HepG2 (cell line): Measurements from ENCODE around the gene NRSN2. TPM values are rescaled to one million over a fixed set of nuclear protein-coding genes. Genes with fewer than 3 reads are reported as not detected.

ENCODE experiments used
- AGO2 ChIP-seq: fragments of 200-400 bp; formaldehyde crosslinking; optimal IDR thresholded peaks from 2 replicates; pipeline ENCODE3; 2017; ENCODE audit warnings: mild to moderate bottlenecking, low read depth, low read length, moderate library complexity
- ATF7-NPFF ChIP-seq: sonication (generic); formaldehyde crosslinking; IDR thresholded peaks from 2 replicates; pipeline ENCODE4 v1.8.1; 2023; ENCODE audit warnings: mild to moderate bottlenecking, low read depth, missing genetic modification reagents, moderate library complexity
- BCL6 ChIP-seq: IDR thresholded peaks from 2 replicates; pipeline ENCODE4 v1.6.1; 2016; ENCODE audit warnings: missing genetic modification reagents, missing compliant biosample characterization
- FOXK1 ChIP-seq: sonication (generic); formaldehyde crosslinking; IDR thresholded peaks from 2 replicates; pipeline ENCODE4 v1.4.0; 2020; ENCODE audit warnings: low read depth, missing genetic modification reagents, borderline replicate concordance
- KMT2A ChIP-seq: sonication (generic); formaldehyde crosslinking; IDR thresholded peaks from 2 replicates; pipeline ENCODE4 v1.4.0; 2020; ENCODE audit warnings: missing genetic modification reagents
- MAFF ChIP-seq: IDR thresholded peaks from 2 replicates; pipeline ENCODE4 v1.6.1; 2011; ENCODE audit warnings: low read depth, low read length, improper control_type of control experiment
- NR2F6 ChIP-seq, 2 experiments: IDR thresholded peaks; 2 replicates each; pipeline ENCODE4 v1.6.1; 2016; ENCODE audit warnings: antibody characterized with exemption in 1 of 2, mild to moderate bottlenecking in 1 of 2
- PRPF4 ChIP-seq: fragments of 200-400 bp; formaldehyde crosslinking; IDR thresholded peaks from 2 replicates; pipeline ENCODE4 v1.6.1; 2016; ENCODE audit warnings: low read length, low read depth; ENCODE audit not compliant: poor library complexity, severe bottlenecking
- REPIN1 ChIP-seq: sonication (generic); formaldehyde crosslinking; IDR thresholded peaks from 2 replicates; pipeline ENCODE4 v1.8.0; 2022; ENCODE audit warnings: missing genetic modification reagents, low read depth, mild to moderate bottlenecking, borderline replicate concordance
- TCF12 ChIP-seq, 2 experiments: fragments of 450-650 bp in 1 of 2; sonication (generic) in 1 of 2; formaldehyde crosslinking in 1 of 2; IDR thresholded peaks; 2 replicates each; pipeline versions ENCODE4 v1.6.1 to v1.8.0; 2017 to 2022; ENCODE audit warnings: antibody characterized with exemption in 1 of 2, mild to moderate bottlenecking in 1 of 2, missing genetic modification reagents in 1 of 2, moderate library complexity in 1 of 2
- ZFAT ChIP-seq: sonication (generic); formaldehyde crosslinking; conservative IDR thresholded peaks from 2 replicates; pipeline ENCODE4 v1.8.1; 2023; ENCODE audit warnings: missing genetic modification reagents, inconsistent platforms
- ZFY ChIP-seq: sonication (generic); formaldehyde crosslinking; IDR thresholded peaks from 2 replicates; pipeline ENCODE4 v1.4.0; 2020; ENCODE audit warnings: missing genetic modification reagents
- ZMYM2 ChIP-seq: sonication (generic); formaldehyde crosslinking; IDR thresholded peaks from 2 replicates; pipeline ENCODE4 v1.8.0; 2022; ENCODE audit warnings: mild to moderate bottlenecking, missing genetic modification reagents
- ZMYM4 ChIP-seq: sonication (generic); formaldehyde crosslinking; IDR thresholded peaks from 2 replicates; pipeline ENCODE4 v1.8.1; 2023; ENCODE audit warnings: mild to moderate bottlenecking, missing genetic modification reagents
- ZNF431 ChIP-seq: sonication (generic); formaldehyde crosslinking; IDR thresholded peaks from 2 replicates; pipeline ENCODE4 v1.9.0; 2022; ENCODE audit warnings: missing genetic modification reagents, low read depth, mild to moderate bottlenecking, borderline replicate concordance
- ZNF530 ChIP-seq: sonication (generic); formaldehyde crosslinking; IDR thresholded peaks from 2 replicates; pipeline ENCODE4 v1.5.0; 2020; ENCODE audit warnings: low read depth, mild to moderate bottlenecking, missing genetic modification reagents
- ZNF557 ChIP-seq: sonication (generic); formaldehyde crosslinking; IDR thresholded peaks from 2 replicates; pipeline ENCODE4 v1.4.0; 2020; ENCODE audit warnings: missing genetic modification reagents
- ZNF614 ChIP-seq: IDR thresholded peaks from 2 replicates; pipeline ENCODE4 v1.6.1; 2018; ENCODE audit warnings: missing biosample characterization, missing genetic modification reagents, inconsistent platforms, borderline replicate concordance
- ZNF816 ChIP-seq: sonication (generic); formaldehyde crosslinking; IDR thresholded peaks from 2 replicates; pipeline ENCODE4 v1.8.0; 2022; ENCODE audit warnings: missing genetic modification reagents, mild to moderate bottlenecking, borderline replicate concordance
- polyA plus RNA-seq, 8 experiments: library from polyadenylated mRNA; depleted of rRNA in 3 of 8; stranded (reverse) in 7 of 8; unstranded in 1 of 8; fragments of >200 nt; fragmentation: Illumina TruSeq in 4 of 8; extraction: Trizol in 4 of 8; gene quantifications; 2 replicates each; pipeline versions ENCODE4 v1.2.1 to v1.2.3, GENCODE V29; 2011 to 2016; ENCODE audit warnings: low read depth in 4 of 8, missing spikeins in 1 of 8, mixed read lengths in 1 of 8; ENCODE audit not compliant: insufficient read depth in 1 of 8
- total RNA-seq, 5 experiments: library from RNA; depleted of rRNA; stranded (reverse); fragments of >200 nt; fragmentation: Illumina TruSeq; extraction: Trizol; gene quantifications; 2 replicates each; pipeline ENCODE4 v1.2.3, GENCODE V29; 2016; ENCODE audit warnings: low read depth in 1 of 5
- TF ChIP-seq, protein P1 (sequence below): sonication (generic); formaldehyde crosslinking; IDR thresholded peaks from 2 replicates; pipeline ENCODE4 v1.8.0; 2022; ENCODE audit warnings: missing genetic modification reagents, mild to moderate bottlenecking, inconsistent platforms, borderline replicate concordance
- TF ChIP-seq, protein P2 (sequence below): sonication (generic); formaldehyde crosslinking; IDR thresholded peaks from 2 replicates; pipeline ENCODE4 v1.5.1; 2020; ENCODE audit warnings: missing genetic modification reagents, mild to moderate bottlenecking, borderline replicate concordance
- TF ChIP-seq, protein P3 (sequence below): sonication (generic); formaldehyde crosslinking; IDR thresholded peaks from 2 replicates; pipeline ENCODE4 v1.4.0; 2020; ENCODE audit warnings: mild to moderate bottlenecking, missing genetic modification reagents
- TF ChIP-seq, protein P4 (sequence below): sonication (generic); formaldehyde crosslinking; IDR thresholded peaks from 2 replicates; pipeline ENCODE4 v1.8.1; 2023; ENCODE audit warnings: mild to moderate bottlenecking, missing genetic modification reagents

The NRSN2 gene
- total and polyA plus RNA-seq, 2 of the 13 experiments (the other 11 are each of a cell fraction or from before 2014, with no cell fraction given), result 32.3 to 49.4 TPM

DNA sequence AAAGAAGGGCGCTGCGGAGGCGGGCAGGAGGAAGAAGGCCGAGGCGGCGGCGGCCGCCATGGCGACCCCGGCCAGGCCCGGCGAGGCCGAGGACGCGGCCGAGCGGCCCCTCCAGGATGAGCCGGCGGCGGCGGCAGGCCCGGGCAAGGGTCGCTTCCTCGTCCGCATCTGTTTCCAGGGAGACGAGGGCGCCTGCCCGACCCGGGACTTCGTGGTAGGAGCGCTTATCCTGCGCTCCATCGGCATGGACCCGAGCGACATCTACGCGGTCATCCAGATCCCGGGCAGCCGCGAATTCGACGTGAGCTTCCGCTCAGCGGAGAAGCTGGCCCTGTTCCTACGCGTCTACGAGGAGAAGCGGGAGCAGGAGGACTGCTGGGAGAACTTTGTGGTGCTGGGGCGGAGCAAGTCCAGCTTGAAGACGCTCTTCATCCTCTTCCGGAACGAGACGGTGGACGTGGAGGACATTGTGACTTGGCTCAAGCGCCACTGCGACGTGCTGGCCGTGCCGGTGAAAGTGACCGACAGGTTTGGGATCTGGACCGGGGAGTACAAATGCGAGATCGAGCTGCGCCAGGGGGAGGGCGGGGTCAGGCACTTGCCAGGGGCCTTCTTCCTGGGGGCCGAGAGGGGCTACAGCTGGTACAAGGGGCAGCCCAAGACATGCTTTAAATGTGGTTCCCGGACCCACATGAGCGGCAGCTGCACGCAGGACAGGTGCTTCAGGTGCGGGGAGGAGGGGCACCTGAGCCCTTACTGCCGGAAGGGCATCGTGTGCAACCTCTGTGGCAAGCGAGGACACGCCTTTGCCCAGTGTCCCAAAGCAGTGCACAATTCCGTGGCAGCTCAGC, 48.8 kb upstream of the NRSN2 start (continued):
- TF ChIP-seq PRPF4 (no peak), ZNF530 (CRISPR knock-in tag) (0 out of 2 replicates have a peak, but pooled peaks have one; percentile 17), ZFY (CRISPR knock-in tag) (peak; percentile 36), KMT2A (CRISPR knock-in tag) (peak; percentile 73), TCF12 (IDR thresholded peaks at IDR 0.05) (no peak), TCF12 (CRISPR knock-in tag; IDR thresholded peaks at IDR 0.05) (peak; percentile 92), ATF7-NPFF (CRISPR knock-in tag) (peak; percentile 75), ZNF816 (no peak), NR2F6 (IDR thresholded peaks at IDR 0.05) (no peak), NR2F6 (CRISPR knock-in tag; IDR thresholded peaks at IDR 0.05) (peak; percentile 58; the same call in 1 of the 2 replicates), MAFF (no peak), ZFAT (CRISPR knock-in tag) (no peak), ZNF431 (CRISPR knock-in tag) (peak; percentile 91; the same call in 1 of the 2 replicates), BCL6 (CRISPR knock-in tag) (peak; percentile 52; the same call in 1 of the 2 replicates), ZNF557 (CRISPR knock-in tag) (no peak; the same call in 1 of the 2 replicates), FOXK1 (peak; percentile 57; the same call in 1 of the 2 replicates), ZNF614 (CRISPR knock-in tag) (no peak), ZMYM2 (CRISPR knock-in tag) (no peak), AGO2 (peak; percentile 92), REPIN1 (CRISPR knock-in tag) (peak; percentile 55; the same call in 1 of the 2 replicates), ZMYM4 (peak; percentile 63; the same call in 1 of the 2 replicates)
- TF ChIP-seq, protein P1, sequence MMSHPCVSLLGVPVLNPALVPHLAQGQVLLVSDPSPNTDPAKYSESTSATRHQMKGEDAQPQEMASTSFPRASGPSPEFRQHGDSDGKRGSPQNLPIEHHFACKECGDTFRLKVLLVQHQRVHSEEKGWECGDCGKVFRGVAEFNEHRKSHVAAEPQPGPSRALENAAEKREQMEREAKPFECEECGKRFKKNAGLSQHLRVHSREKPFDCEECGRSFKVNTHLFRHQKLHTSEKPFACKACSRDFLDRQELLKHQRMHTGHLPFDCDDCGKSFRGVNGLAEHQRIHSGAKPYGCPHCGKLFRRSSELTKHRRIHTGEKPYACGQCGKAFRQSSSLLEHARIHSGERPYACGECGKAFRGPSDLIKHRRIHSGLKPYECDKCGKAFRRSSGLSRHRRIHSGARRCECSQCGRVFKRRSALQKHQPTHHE (CRISPR knock-in tag), result no peak
- TF ChIP-seq, protein P2, sequence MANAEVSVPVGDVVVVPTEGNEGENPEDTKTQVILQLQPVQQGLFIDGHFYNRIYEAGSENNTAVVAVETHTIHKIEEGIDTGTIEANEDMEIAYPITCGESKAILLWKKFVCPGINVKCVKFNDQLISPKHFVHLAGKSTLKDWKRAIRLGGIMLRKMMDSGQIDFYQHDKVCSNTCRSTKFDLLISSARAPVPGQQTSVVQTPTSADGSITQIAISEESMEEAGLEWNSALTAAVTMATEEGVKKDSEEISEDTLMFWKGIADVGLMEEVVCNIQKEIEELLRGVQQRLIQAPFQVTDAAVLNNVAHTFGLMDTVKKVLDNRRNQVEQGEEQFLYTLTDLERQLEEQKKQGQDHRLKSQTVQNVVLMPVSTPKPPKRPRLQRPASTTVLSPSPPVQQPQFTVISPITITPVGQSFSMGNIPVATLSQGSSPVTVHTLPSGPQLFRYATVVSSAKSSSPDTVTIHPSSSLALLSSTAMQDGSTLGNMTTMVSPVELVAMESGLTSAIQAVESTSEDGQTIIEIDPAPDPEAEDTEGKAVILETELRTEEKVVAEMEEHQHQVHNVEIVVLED (CRISPR knock-in tag), result peak; percentile 67; the same call in 1 of the 2 replicates
- TF ChIP-seq, protein P3, sequence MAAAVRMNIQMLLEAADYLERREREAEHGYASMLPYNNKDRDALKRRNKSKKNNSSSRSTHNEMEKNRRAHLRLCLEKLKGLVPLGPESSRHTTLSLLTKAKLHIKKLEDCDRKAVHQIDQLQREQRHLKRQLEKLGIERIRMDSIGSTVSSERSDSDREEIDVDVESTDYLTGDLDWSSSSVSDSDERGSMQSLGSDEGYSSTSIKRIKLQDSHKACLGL, result peak; percentile 88; the same call in 1 of the 2 replicates
- TF ChIP-seq, protein P4, sequence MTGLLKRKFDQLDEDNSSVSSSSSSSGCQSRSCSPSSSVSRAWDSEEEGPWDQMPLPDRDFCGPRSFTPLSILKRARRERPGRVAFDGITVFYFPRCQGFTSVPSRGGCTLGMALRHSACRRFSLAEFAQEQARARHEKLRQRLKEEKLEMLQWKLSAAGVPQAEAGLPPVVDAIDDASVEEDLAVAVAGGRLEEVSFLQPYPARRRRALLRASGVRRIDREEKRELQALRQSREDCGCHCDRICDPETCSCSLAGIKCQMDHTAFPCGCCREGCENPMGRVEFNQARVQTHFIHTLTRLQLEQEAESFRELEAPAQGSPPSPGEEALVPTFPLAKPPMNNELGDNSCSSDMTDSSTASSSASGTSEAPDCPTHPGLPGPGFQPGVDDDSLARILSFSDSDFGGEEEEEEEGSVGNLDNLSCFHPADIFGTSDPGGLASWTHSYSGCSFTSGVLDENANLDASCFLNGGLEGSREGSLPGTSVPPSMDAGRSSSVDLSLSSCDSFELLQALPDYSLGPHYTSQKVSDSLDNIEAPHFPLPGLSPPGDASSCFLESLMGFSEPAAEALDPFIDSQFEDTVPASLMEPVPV (CRISPR knock-in tag), result peak; percentile 92
